IPS-20b (cell line): ENCODE results near the gene GBA3.

Experiments
- H3K27ac ChIP-seq: one replicate; pipeline ENCODE4 v1.5.1; 2013; ENCODE audit warnings: low read length
- H3K27me3 ChIP-seq: 2 replicates; pipeline ENCODE4 v1.6.1; 2013; ENCODE audit warnings: mild to moderate bottlenecking, low read length, inconsistent platforms; ENCODE audit not compliant: insufficient read depth
- H3K36me3 ChIP-seq: 2 replicates; pipeline ENCODE4 v1.6.1; 2013; ENCODE audit warnings: low read depth, mild to moderate bottlenecking, inconsistent platforms, low read length, moderate library complexity; ENCODE audit not compliant: insufficient read depth
- H3K4me1 ChIP-seq: 2 replicates; pipeline ENCODE4 v1.6.1; 2013; ENCODE audit warnings: mild to moderate bottlenecking, control low read depth, inconsistent platforms, low read length, moderate library complexity; ENCODE audit not compliant: insufficient read depth
- H3K4me3 ChIP-seq: 2 replicates; pipeline ENCODE4 v1.5.1; 2013; ENCODE audit warnings: mild to moderate bottlenecking, low read length, inconsistent platforms
- H3K9ac ChIP-seq: 2 replicates; pipeline ENCODE4 v1.6.1; 2013; ENCODE audit warnings: low read depth, mild to moderate bottlenecking, inconsistent platforms, low read length, moderate library complexity
- H3K9me3 ChIP-seq: 2 replicates; pipeline ENCODE4 v1.6.1; 2013; ENCODE audit warnings: mild to moderate bottlenecking, low read depth, low read length, inconsistent platforms; ENCODE audit not compliant: insufficient read depth

The GBA3 gene

GRCh38 chr4:22790631-22791030 is 97.9 kb downstream of the GBA3 start:
- H3K4me3 ChIP-seq: no peak overlapping the region
- no peaks in the 10 kb centered on the region for H3K36me3 ChIP-seq
- H3K27ac ChIP-seq: no peak overlapping the region
- no peak overlapping the region for H3K9ac ChIP-seq
- H3K9me3 ChIP-seq: no peaks in the 10 kb centered on the region
- no peaks in the 10 kb centered on the region for H3K4me1 ChIP-seq
- no peaks in the 10 kb centered on the region for H3K27me3 ChIP-seq

GRCh38 chr4:22794732-22795131 is 102.0 kb downstream of the GBA3 start:
- H3K9ac ChIP-seq: no peak overlapping the region
- no peaks in the 10 kb centered on the region for H3K9me3 ChIP-seq
- H3K4me1 ChIP-seq: no peaks in the 10 kb centered on the region
- H3K27ac ChIP-seq: no peak overlapping the region
- no peaks in the 10 kb centered on the region for H3K36me3 ChIP-seq
- H3K27me3 ChIP-seq: no peaks in the 10 kb centered on the region
- H3K4me3 ChIP-seq: no peak overlapping the region

- Histone ChIP-seq H3K27me3 (no peaks in the 10 kb centered on the region), H3K9ac (no peak overlapping the region), H3K27ac (no peak overlapping the region), H3K9me3 (no peaks in the 10 kb centered on the region), H3K4me1 (no peaks in the 10 kb centered on the region), H3K36me3 (no peaks in the 10 kb centered on the region), H3K4me3 (no peak overlapping the region)
These were observed 108.7 kb downstream of the GBA3 start for GRCh38 chr4:22801391-22801790.

- H3K36me3 ChIP-seq: no peaks in the 10 kb centered on the region
- no peak overlapping the region for H3K4me3 ChIP-seq
- H3K27ac ChIP-seq: no peak overlapping the region
- no peak overlapping the region for H3K9ac ChIP-seq
- H3K9me3 ChIP-seq: no peaks in the 10 kb centered on the region
- H3K4me1 ChIP-seq: no peaks in the 10 kb centered on the region
- no peaks in the 10 kb centered on the region for H3K27me3 ChIP-seq
These were observed 110.1 kb downstream of the GBA3 start for GRCh38 chr4:22802876-22803275.

- no peaks in the 10 kb centered on the region for H3K9me3 ChIP-seq
These were observed 110.8 kb downstream of the GBA3 start for GRCh38 chr4:22803512-22803911.

GRCh38 chr4:22814906-22815305 is 122.2 kb downstream of the GBA3 start:
- H3K9ac ChIP-seq: no peak overlapping the region
- no peaks in the 10 kb centered on the region; the same call in 1 of the 2 replicates for H3K9me3 ChIP-seq
- no peak overlapping the region for H3K27ac ChIP-seq
- no peak overlapping the region for H3K4me3 ChIP-seq
- no peaks in the 10 kb centered on the region for H3K36me3 ChIP-seq
- H3K27me3 ChIP-seq: no peaks in the 10 kb centered on the region
- H3K4me1 ChIP-seq: no peaks in the 10 kb centered on the region; the same call in 1 of the 2 replicates

More at GRCh38 chr4:22803512-22803911, 110.8 kb downstream of the GBA3 start:
- no peaks in the 10 kb centered on the region for H3K27me3 ChIP-seq
- no peak overlapping the region for H3K4me3 ChIP-seq
- H3K4me1 ChIP-seq: no peaks in the 10 kb centered on the region
- no peak overlapping the region for H3K27ac ChIP-seq
- H3K36me3 ChIP-seq: no peaks in the 10 kb centered on the region
- no peak overlapping the region for H3K9ac ChIP-seq

- H3K9ac ChIP-seq: no peak overlapping the region
- H3K27ac ChIP-seq: no peak overlapping the region
- no peak overlapping the region for H3K4me3 ChIP-seq
- no peaks in the 10 kb centered on the region for H3K4me1 ChIP-seq
- H3K9me3 ChIP-seq: no peaks in the 10 kb centered on the region
- no peaks in the 10 kb centered on the region for H3K36me3 ChIP-seq
- no peaks in the 10 kb centered on the region for H3K27me3 ChIP-seq
These were observed 131.4 kb downstream of the GBA3 start for GRCh38 chr4:22824091-22824490.

GRCh38 chr4:22842360-22843018 is 149.8 kb downstream of the GBA3 start:
- Histone ChIP-seq H3K27me3 (no peaks in the 10 kb centered on the region), H3K9ac (no peak overlapping the region), H3K4me1 (no peaks in the 10 kb centered on the region), H3K36me3 (no peaks in the 10 kb centered on the region), H3K27ac (no peak overlapping the region), H3K4me3 (no peak overlapping the region), H3K9me3 (no peaks in the 10 kb centered on the region)

- no peaks in the 10 kb centered on the region for H3K27me3 ChIP-seq
- no peaks in the 10 kb centered on the region for H3K36me3 ChIP-seq
- no peaks in the 10 kb centered on the region for H3K9me3 ChIP-seq
These were observed 155.6 kb downstream of the GBA3 start for GRCh38 chr4:22848332-22848731.

GRCh38 chr4:22850055-22850454 is 157.3 kb downstream of the GBA3 start:
- Histone ChIP-seq H3K36me3 (no peaks in the 10 kb centered on the region), H3K27ac (no peak overlapping the region), H3K4me3 (no peak overlapping the region)

More at GRCh38 chr4:22848332-22848731, 155.6 kb downstream of the GBA3 start:
- Histone ChIP-seq H3K4me3 (no peak overlapping the region), H3K4me1 (peaks cover 4% of the 10 kb centered on the region; the same call in 1 of the 2 replicates), H3K27ac (no peak overlapping the region), H3K9ac (no peak overlapping the region)

GRCh38 chr4:22850630-22851029 is 157.9 kb downstream of the GBA3 start:
- Histone ChIP-seq H3K9ac (no peak overlapping the region), H3K36me3 (no peaks in the 10 kb centered on the region), H3K27ac (no peak overlapping the region), H3K4me1 (peaks cover 4% of the 10 kb centered on the region; the same call in 1 of the 2 replicates), H3K4me3 (no peak overlapping the region), H3K27me3 (no peaks in the 10 kb centered on the region), H3K9me3 (no peaks in the 10 kb centered on the region)

More at GRCh38 chr4:22850055-22850454, 157.3 kb downstream of the GBA3 start:
- no peak overlapping the region for H3K9ac ChIP-seq
- H3K9me3 ChIP-seq: no peaks in the 10 kb centered on the region
- H3K4me1 ChIP-seq: peaks cover 4% of the 10 kb centered on the region; the same call in 1 of the 2 replicates
- no peaks in the 10 kb centered on the region for H3K27me3 ChIP-seq

GRCh38 chr4:22857411-22857810 is 164.7 kb downstream of the GBA3 start:
- Histone ChIP-seq H3K27ac (no peak overlapping the region), H3K36me3 (no peaks in the 10 kb centered on the region), H3K4me1 (no peaks in the 10 kb centered on the region), H3K9ac (no peak overlapping the region), H3K27me3 (no peaks in the 10 kb centered on the region), H3K9me3 (no peaks in the 10 kb centered on the region), H3K4me3 (no peak overlapping the region)
